Activated CD8-positive, alpha-beta memory T cell treated with anti-CD3 and anti-CD28 coated beads, Interleukin-2, amount 10 ng/mL, durations not matched to agents 7 days and 5 days (primary cell): ENCODE measurements around the gene SRRM3. TPM values are rescaled to one million over a fixed set of nuclear protein-coding genes. Genes with fewer than 3 reads are reported as not detected.
A peak's percentile ranks its signal among the peaks of the same experiment; 100 is the strongest.
"Not testable (repeated sequence)": the region's sequence is repeated elsewhere in the genome, so short reads cannot be mapped to it uniquely, and the experiment has no call there.

Experiments
- ATAC-seq: fragments of 150-1000 bp; cut with Tn5 transposase; one replicate; pipeline ENCODE4 v1.10.0; 2021; ENCODE audit warnings: moderate library complexity
- CTCF ChIA-PET: fragments of 350-600 bp; sonication (Branson Sonifier 250); formaldehyde crosslinking; loops from one replicate; lab custom pipeline; 2021; ENCODE audit warnings: antibody characterized with exemption; lab: Charles Lee
- DNase-seq: peaks from one replicate; pipeline ENCODE4 v3.0.0-alpha.2; 2020
- H3K27ac Mint-ChIP-seq: one replicate; pipeline ENCODE4 v1.8.0; 2021; ENCODE audit warnings: mild to moderate bottlenecking, mixed read lengths
- H3K27me3 Mint-ChIP-seq: one replicate; pipeline ENCODE4 v1.8.0; 2021; ENCODE audit warnings: mixed read lengths
- H3K36me3 Mint-ChIP-seq: one replicate; pipeline ENCODE4 v1.8.0; 2021; ENCODE audit warnings: mild to moderate bottlenecking, mixed read lengths
- H3K4me1 Mint-ChIP-seq: one replicate; pipeline ENCODE4 v1.8.0; 2021; ENCODE audit warnings: mixed read lengths
- H3K4me3 Mint-ChIP-seq: one replicate; pipeline ENCODE4 v1.8.0; 2021; ENCODE audit warnings: mild to moderate bottlenecking, moderate library complexity, mixed read lengths
- H3K9me3 Mint-ChIP-seq: one replicate; pipeline ENCODE4 v1.8.0; 2022; ENCODE audit warnings: low read depth, mixed read lengths
- total RNA-seq, 2 experiments: library from RNA; stranded (reverse); gene quantifications; one replicate each; pipeline ENCODE4 v1.2.3, GENCODE V29; 2021

The SRRM3 gene
- total RNA-seq, 2 experiments from 2014 or later: 0.09 TPM; not detected in 1

DNA sequence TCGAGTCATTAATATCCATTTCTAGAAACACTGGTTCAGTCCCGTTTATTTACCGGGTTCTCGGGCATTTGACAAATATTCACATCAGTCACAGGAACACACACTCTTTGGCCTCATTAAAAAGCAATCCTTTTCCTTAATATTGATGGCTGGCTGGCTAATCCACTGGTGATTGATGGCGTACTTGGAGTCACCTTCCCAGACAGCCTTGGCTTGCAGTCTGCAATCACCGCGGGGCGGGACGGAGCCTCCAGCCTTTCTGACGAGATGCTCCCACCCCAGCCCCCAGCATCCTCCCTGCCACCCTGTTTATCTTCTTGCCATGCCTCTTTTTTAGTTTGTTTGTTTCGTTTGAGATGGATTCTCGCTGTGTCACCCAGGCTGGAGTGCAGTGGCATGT, 36.6 kb downstream of the SRRM3 start:
- CTCF ChIA-PET: no interaction called here
- peaks cover 18% of the 10 kb centered on the region for H3K27me3 Mint-ChIP-seq
- no peaks in the 10 kb centered on the region for H3K36me3 Mint-ChIP-seq
- ATAC-seq (no peak), DNase-seq (no peak)
- H3K4me3 Mint-ChIP-seq: no peak overlapping the region
- H3K27ac Mint-ChIP-seq: no peak overlapping the region
- H3K9me3 Mint-ChIP-seq: no peaks in the 10 kb centered on the region
- H3K4me1 Mint-ChIP-seq: peaks cover 2% of the 10 kb centered on the region

DNA sequence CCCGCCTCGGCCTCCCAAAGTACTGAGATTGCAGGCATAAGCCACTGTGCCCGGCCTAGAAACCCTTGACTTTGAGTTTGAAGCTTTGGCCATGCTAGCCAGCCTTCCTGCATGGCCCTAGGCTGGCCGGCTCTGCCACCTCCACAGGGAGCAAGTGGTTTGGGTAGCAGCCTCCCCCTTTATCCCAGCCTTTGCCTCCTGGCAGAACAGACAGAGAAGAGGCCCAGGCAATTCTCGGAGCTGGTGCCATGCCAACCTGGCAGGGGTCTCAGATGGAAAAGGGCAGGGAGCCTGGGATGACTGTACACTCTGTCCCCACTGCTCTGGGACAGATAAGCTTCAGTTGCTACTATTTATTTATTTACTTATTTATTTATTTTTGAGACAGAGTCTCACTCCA, 39.4 kb downstream of the SRRM3 start:
- Mint-ChIP-seq H3K27ac (no peak overlapping the region), H3K27me3 (peaks cover 10% of the 10 kb centered on the region), H3K36me3 (no peaks in the 10 kb centered on the region), H3K4me3 (no peak overlapping the region), H3K4me1 (no peaks in the 10 kb centered on the region), H3K9me3 (no peaks in the 10 kb centered on the region)
- ATAC-seq: no peak
- no peak for DNase-seq
- CTCF ChIA-PET: no interaction called here

DNA sequence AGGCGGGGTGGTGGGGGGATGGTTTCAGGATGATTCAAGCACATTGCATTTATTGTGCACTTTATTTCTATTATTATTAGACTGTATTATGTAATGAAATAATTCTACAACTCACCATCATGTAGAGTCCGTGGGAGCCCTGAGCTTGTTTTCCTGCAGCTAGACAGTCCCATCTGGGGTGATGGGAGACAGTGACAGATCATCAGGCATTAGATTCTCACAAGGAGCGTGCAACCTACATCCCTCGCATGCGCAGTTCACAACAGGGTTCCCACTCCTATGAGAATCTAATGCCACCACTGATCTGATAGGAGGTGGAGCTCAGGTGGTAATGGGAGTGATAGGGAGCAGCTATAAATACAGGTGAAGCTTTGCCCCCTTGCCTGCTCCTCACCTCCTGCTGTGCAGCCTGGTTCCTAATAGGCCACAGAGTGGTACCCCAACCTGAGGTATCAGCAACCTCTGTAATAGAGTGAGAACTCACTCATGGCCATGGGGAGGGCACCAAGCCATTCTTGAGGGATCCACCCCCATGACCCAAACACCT, 40.9 kb downstream of the SRRM3 start:
- H3K27me3 Mint-ChIP-seq, CTCF ChIA-PET, H3K36me3 Mint-ChIP-seq, DNase-seq, H3K9me3 Mint-ChIP-seq, H3K4me3 Mint-ChIP-seq, H3K27ac Mint-ChIP-seq, H3K4me1 Mint-ChIP-seq, ATAC-seq: not testable (repeated sequence)

DNA sequence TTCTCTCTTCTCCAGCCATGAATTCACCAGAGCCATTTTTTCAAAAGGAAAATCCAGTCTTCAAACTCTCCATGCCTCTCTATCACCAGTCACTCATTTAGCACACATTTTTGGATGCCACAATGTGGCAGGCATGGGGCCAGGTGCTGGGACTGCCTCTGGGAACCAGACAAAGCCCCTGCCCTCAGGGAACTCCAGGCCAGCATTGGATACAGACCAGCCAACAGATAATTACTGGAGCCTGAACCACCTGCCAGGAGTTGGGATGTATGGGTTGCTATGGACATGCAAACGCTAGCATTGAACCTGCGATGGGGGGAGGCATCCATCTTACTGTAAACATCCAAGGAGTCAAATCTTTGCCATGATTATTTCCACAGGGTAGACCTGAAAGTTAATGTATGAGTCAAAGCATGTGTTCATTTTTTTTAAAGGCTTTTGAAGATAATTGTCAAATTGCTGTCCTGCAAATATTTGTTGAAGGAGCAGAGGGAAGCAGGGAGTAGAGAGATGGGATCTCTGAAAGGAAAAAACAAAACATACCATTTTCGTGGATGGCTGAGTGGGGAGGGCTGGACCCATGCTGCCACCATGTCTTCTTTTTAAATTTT, 43.2 kb downstream of the SRRM3 start:
- H3K27me3 Mint-ChIP-seq: peaks cover 6% of the 10 kb centered on the region
- H3K4me1 Mint-ChIP-seq: no peaks in the 10 kb centered on the region
- no peaks in the 10 kb centered on the region for H3K9me3 Mint-ChIP-seq
- no peak for ATAC-seq
- no peak overlapping the region for H3K27ac Mint-ChIP-seq
- DNase-seq: no peak
- CTCF ChIA-PET: interaction anchor here (0.9 kb wide), 1 partner anchor 67 kb away, joined by 3 read pairs; no protein-coding TSS in a partner anchor
- no peaks in the 10 kb centered on the region for H3K36me3 Mint-ChIP-seq
- no peak overlapping the region for H3K4me3 Mint-ChIP-seq

DNA sequence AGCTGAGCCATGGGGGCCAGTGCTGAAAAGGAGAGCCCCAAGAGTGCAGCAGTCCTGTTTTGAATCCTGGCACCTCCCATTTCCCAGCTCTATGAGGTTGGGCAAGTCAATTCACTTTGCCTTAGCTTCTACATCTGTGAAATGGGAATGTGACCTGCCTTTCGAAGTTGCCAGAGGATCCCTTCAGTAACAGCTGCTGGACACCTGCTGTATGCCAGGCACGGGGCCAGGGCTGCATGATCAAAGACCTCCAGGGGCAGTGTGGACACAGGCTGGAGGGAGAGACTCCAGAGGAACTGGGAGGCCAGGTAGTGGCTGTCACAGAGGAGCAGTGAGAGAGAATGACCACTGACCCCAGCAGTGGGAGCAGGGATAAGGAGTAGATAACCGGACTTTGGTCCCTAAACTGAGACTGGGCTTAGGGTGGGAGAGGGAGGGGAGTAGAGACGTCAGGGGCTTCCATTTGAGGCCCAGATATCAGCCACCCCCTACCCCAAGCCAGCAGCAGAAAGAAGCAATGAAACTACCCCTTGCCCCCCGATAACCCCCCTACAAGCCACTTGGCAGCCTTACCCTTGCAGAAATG, 45.2 kb downstream of the SRRM3 start:
- ATAC-seq: no peak
- H3K4me1 Mint-ChIP-seq: no peaks in the 10 kb centered on the region
- CTCF ChIA-PET: interaction anchor here (1.1 kb wide), 1 partner anchor 67 kb away, joined by 3 read pairs; no protein-coding TSS in a partner anchor
- no peak for DNase-seq
- no peak overlapping the region for H3K27ac Mint-ChIP-seq
- no peak overlapping the region for H3K4me3 Mint-ChIP-seq
- no peaks in the 10 kb centered on the region for H3K9me3 Mint-ChIP-seq
- H3K27me3 Mint-ChIP-seq: peaks cover 6% of the 10 kb centered on the region
- H3K36me3 Mint-ChIP-seq: no peaks in the 10 kb centered on the region

DNA sequence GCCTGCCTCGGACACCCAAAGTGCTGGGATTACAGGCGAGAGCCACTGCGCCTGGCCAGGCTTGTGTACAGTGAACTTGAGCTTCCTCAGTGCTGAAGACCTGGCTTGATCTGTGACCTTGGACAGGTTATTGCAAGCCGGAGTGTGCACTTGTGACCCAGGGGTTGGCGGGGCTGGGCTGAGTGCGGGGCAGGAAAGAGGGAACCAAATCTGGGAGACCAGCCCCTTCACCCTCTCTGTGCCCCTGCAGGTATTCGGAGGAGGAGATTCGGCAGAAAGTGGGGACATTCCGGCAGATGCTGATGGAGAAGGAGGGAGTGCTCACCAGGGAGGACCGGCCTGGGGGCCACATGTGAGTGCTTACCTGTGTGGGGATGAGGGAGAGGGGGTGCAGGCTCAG, 46.2 kb downstream of the SRRM3 start:
- CTCF ChIA-PET: no interaction called here
- H3K27me3 Mint-ChIP-seq: peaks cover 6% of the 10 kb centered on the region
- H3K4me3 Mint-ChIP-seq: no peak overlapping the region
- H3K9me3 Mint-ChIP-seq: no peaks in the 10 kb centered on the region
- DNase-seq (no peak), ATAC-seq (no peak)
- no peaks in the 10 kb centered on the region for H3K36me3 Mint-ChIP-seq
- no peaks in the 10 kb centered on the region for H3K4me1 Mint-ChIP-seq
- H3K27ac Mint-ChIP-seq: no peak overlapping the region

DNA sequence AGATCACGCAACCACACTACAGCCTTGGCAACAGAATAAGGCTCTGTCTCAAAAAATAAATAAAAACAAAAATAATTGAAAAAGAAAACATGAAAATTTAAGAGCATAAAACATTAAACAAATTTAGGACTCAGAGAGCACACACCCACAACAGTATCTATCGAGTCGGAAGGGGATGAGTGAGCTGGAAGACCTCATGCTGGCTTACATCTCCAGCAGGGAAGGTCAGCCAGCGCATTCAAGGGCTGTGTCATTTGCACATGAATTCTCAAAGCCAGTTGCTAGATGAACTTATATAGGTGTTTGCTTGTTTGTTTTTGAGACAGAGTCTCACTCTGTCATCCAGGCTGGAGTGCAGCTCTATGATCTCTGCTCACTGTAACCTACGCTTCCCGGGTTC, 50.3 kb downstream of the SRRM3 start:
- no peak for DNase-seq
- H3K4me3 Mint-ChIP-seq: no peak overlapping the region
- H3K4me1 Mint-ChIP-seq: no peaks in the 10 kb centered on the region
- no peaks in the 10 kb centered on the region for H3K9me3 Mint-ChIP-seq
- CTCF ChIA-PET: no interaction called here
- H3K27me3 Mint-ChIP-seq: peaks cover 3% of the 10 kb centered on the region
- H3K36me3 Mint-ChIP-seq: no peaks in the 10 kb centered on the region
- H3K27ac Mint-ChIP-seq: no peak overlapping the region
- no peak for ATAC-seq

DNA sequence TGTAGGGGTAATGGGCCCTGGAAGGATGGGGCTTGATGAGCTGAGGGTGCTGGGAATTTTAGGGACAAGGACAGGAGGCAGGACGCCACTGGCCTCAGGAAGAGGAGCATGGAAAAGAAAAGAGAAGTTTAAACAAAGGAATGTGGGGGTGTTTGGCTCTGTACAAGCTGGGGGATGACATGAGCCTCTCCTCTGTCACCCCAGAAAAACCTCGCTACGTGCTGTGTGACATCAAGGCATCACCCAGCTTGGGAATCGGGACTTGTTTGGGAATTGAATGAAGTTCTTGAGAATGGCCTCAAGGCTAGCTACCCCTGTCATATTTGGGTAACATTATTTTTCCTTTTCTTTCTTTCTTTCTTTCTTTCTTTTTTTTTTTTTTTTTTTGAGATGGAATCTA, 53.1 kb downstream of the SRRM3 start:
- Mint-ChIP-seq H3K27me3 (peaks cover 19% of the 10 kb centered on the region), H3K27ac (no peak overlapping the region), H3K9me3 (no peaks in the 10 kb centered on the region), H3K4me1 (no peaks in the 10 kb centered on the region), H3K36me3 (no peaks in the 10 kb centered on the region), H3K4me3 (no peak overlapping the region)
- DNase-seq (no peak), ATAC-seq (no peak)
- CTCF ChIA-PET: interaction anchor here (0.6 to 1.9 kb wide), 4 partner anchors 36 to 84 kb away, joined by 3 to 8 read pairs (median 4); no protein-coding TSS in a partner anchor

DNA sequence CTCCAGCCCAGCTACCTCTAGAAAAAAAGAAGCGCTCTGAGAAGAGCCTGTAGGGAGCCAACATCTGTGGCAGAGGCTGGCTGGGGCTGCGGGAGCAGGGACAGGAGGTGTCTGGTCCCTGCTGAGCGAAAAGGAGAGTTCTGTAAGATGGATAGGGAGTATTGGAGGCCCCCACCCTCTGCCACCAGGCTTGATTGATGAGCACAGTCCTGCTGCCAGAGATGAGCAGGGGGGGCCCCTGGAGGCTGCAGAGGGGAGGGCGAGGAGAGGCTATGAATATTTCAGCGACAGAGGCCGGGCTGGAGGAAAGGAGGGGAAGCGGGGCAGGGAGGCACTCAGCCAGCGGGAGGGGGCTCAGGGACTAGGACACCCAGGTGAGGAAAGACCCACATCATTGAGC, 56.3 kb downstream of the SRRM3 start:
- peaks cover 21% of the 10 kb centered on the region for H3K27me3 Mint-ChIP-seq
- H3K9me3 Mint-ChIP-seq: no peaks in the 10 kb centered on the region
- no peak for DNase-seq
- CTCF ChIA-PET: interaction anchor here (2.6 kb wide), 1 partner anchor 80 kb away, joined by 11 read pairs; no protein-coding TSS in a partner anchor
- ATAC-seq: no peak
- H3K4me3 Mint-ChIP-seq: no peak overlapping the region
- H3K4me1 Mint-ChIP-seq: no peaks in the 10 kb centered on the region
- no peaks in the 10 kb centered on the region for H3K36me3 Mint-ChIP-seq
- no peak overlapping the region for H3K27ac Mint-ChIP-seq

DNA sequence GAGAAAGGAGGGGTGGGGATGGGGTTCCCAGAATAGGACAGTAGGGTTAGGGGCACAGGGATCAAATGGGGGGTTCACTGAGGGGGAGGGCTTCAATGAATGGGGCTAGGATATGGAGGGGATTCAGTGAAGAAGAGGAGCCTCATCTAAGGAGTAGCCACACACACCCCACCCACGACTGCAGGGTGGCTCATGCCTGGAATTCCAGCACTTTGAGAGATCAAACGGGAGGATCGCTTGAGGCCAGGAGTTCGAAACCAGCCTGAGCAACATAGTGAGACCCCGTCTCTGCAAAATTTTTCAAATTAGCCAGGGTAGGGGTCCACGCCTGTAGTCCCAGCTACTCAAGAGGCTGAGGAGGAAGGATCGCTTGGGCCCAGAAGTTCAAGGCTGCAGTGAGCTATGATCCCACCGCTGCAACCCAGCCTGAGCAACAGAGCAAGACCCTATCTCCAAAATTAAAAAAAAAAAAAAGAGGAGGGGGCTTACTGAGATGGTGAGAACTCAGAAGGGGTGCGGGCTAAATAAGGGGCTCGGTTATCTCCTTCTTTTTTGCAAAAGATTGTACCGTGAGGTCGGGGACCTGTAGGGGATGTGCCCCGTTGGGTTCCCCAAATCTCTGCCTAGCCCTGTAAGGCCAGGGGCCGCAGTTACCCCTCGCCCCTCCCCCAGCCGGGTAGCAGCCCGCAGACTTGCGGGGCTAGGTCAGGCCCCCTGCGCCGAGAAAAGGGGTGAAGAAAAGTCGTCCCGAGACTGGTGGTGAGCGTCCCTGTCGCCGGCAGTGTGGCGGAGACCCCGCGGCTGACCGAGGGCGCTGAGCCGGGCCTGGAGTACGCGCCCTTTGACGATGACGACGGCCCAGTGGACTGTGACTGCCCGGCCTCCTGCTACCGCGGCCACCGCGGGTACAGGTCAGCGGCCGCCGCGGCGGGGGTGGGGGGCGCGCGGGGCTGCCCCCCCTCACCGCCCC, 57.7 kb downstream of the SRRM3 start:
- ATAC-seq (no peak), DNase-seq (no peak)
- Mint-ChIP-seq H3K27me3 (peaks cover 21% of the 10 kb centered on the region), H3K36me3 (no peaks in the 10 kb centered on the region), H3K9me3 (no peaks in the 10 kb centered on the region), H3K4me1 (no peaks in the 10 kb centered on the region), H3K27ac (no peak overlapping the region), H3K4me3 (no peak overlapping the region)
- CTCF ChIA-PET: interaction anchor here (0.8 to 2.6 kb wide), 4 partner anchors 11 to 81 kb away, joined by 3 to 11 read pairs (median 3); partner anchors contain the start of genes HSPB1 and SRRM3

DNA sequence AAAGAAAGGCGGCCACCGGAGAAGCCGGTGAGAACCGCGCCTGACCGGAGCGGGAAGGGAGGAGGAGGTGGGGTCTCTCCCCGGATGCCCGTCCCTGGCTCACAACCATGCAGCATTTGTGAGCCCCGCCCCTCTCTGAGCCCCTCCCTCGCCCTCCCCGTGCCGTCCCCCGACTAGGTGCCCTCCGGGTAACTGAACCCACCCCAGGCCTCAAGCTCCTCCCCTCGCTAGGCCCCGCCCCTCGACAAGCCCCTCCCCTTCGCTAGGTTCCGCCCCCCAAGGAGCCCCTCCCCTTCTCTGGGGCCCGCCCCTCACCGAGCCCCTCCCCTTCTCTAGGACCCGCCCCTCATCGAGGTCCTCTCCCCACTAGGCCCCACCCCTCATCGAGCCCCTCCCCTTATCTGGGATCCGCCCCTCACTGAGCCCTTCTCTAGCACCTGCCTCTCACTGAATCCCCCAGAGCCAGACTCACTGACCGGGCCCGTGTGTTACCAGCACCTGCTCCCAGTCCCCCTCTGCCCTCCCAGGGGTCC, 58.5 kb downstream of the SRRM3 start:
- DNase-seq (peak; percentile 63), ATAC-seq (peak; percentile 69)
- Mint-ChIP-seq H3K36me3 (no peaks in the 10 kb centered on the region), H3K4me1 (no peaks in the 10 kb centered on the region), H3K27ac (no peak overlapping the region), H3K4me3 (no peak overlapping the region), H3K9me3 (no peaks in the 10 kb centered on the region), H3K27me3 (peaks cover 18% of the 10 kb centered on the region)
- CTCF ChIA-PET: interaction anchor here (0.8 to 1.3 kb wide), 4 partner anchors 11 to 58 kb away, joined by 3 read pairs; partner anchors contain the start of genes HSPB1 and SRRM3

DNA sequence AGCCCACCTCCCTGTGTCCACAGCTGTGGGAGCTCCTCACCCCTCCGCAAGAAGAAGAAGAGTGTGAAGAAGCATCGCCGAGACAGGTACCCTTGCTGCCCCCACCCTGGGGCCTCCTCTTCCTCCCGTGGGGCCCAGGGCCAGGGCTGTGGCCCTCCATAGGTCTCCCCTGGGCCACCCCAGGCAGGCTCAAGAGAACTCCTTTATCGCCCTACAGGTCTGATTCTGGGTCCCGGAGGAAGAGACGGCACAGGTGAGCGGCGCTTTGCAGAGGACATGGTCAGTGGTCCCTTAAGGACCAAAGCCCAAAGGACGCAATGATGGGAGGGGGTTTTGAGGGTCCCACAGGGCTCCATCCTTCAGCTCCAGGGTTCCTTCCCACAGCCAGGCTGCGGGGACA, 59.6 kb downstream of the SRRM3 start:
- H3K4me1 Mint-ChIP-seq: no peaks in the 10 kb centered on the region
- CTCF ChIA-PET: interaction anchor here (1.0 to 5.1 kb wide), 3 partner anchors 30 to 83 kb away, joined by 3 to 46 read pairs (median 6); no protein-coding TSS in a partner anchor
- no peak overlapping the region for H3K27ac Mint-ChIP-seq
- H3K4me3 Mint-ChIP-seq: no peak overlapping the region
- DNase-seq (no peak), ATAC-seq (no peak)
- no peaks in the 10 kb centered on the region for H3K36me3 Mint-ChIP-seq
- H3K9me3 Mint-ChIP-seq: no peaks in the 10 kb centered on the region
- H3K27me3 Mint-ChIP-seq: peaks cover 18% of the 10 kb centered on the region

DNA sequence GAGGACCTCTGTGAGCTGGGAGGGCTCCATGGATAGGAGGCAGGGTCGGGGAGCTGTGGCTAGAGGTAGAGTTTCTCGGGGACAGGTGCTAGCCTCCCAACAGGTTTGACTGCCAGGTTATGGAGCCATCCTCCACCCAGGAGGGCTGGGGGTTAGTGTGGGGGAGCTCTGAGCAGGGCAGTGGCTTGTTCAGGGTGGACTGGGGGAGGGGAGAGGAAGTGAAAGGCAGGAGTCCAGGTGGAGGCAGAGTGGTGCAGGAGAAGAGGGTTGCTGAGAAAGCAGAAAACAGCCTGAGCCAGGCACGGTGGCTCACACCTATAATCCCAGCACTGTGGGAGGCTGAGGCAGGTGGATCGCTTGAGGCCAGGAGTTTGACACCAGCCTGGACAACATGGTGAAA, 60.2 kb downstream of the SRRM3 start:
- DNase-seq (no peak), ATAC-seq (no peak)
- peaks cover under 1% of the 10 kb centered on the region for H3K4me1 Mint-ChIP-seq
- no peak overlapping the region for H3K4me3 Mint-ChIP-seq
- no peaks in the 10 kb centered on the region for H3K9me3 Mint-ChIP-seq
- no peak overlapping the region for H3K27ac Mint-ChIP-seq
- H3K36me3 Mint-ChIP-seq: no peaks in the 10 kb centered on the region
- H3K27me3 Mint-ChIP-seq: peaks cover 22% of the 10 kb centered on the region
- CTCF ChIA-PET: interaction anchor here (0.7 to 5.1 kb wide), 8 partner anchors 9 to 95 kb away, joined by 3 to 46 read pairs (median 6); no protein-coding TSS in a partner anchor
